ENCODE measurements around the gene BATF2. TPM values are rescaled to one million over a fixed set of nuclear protein-coding genes. Genes with fewer than 3 reads are reported as not detected.
A peak's percentile ranks its signal among the peaks of the same experiment; 100 is the strongest.

BATF2 gene
- polyA plus RNA-seq, 1 donor from 2014 or later = not detected

- Histone ChIP-seq H3K4me2 (ENCODE audit: low read length) (no peak overlapping the region), H3K27me3 (ENCODE audit: insufficient read depth, low read depth, low read length) (no peaks in the 10 kb centered on the region), H3K27ac (ENCODE audit: low read length) (no peak overlapping the region), H2AFZ (ENCODE audit: low read depth, low read length) (no peak overlapping the region), H3K36me3 (ENCODE audit: insufficient read depth, low read length) (no peaks in the 10 kb centered on the region), H3K9me3 (ENCODE audit: low read length) (no peaks in the 10 kb centered on the region), H3K9me2 (ENCODE audit: insufficient read depth, low read length) (no peaks in the 10 kb centered on the region), H4K20me1 (ENCODE audit: insufficient read depth) (no peaks in the 10 kb centered on the region), H3K9ac (ENCODE audit: low read length) (no peak overlapping the region), H3F3A (ENCODE audit: insufficient read depth, low read length, poor library complexity, severe bottlenecking) (no peaks in the 10 kb centered on the region), H3K4me3 (ENCODE audit: low read length) (no peak overlapping the region), H3K79me2 (replicated peaks; ENCODE audit: insufficient read depth, low read length) (peaks cover 4% of the 10 kb centered on the region)
- TF ChIP-seq CTCF (IDR thresholded peaks at IDR 0.05; ENCODE audit: poor library complexity, severe bottlenecking) (no peak), POLR2AphosphoS5 (IDR thresholded peaks at IDR 0.05) (no peak), TAF1 (IDR thresholded peaks at IDR 0.05; ENCODE audit: low read depth) (no peak), EP300 (conservative IDR thresholded peaks at IDR 0.05; ENCODE audit: poor library complexity, severe bottlenecking) (no peak), SMC3 (conservative IDR thresholded peaks at IDR 0.05; ENCODE audit: poor library complexity) (no peak), RAD21 (conservative IDR thresholded peaks at IDR 0.05) (no peak), REST (IDR thresholded peaks at IDR 0.05; ENCODE audit: borderline replicate concordance) (no peak)
These were observed 35.4 kb upstream of the BATF2 start for GRCh38 chr11:65032216-65032615.

- H2AFZ ChIP-seq (ENCODE audit: low read depth, low read length) = peak within 1 kb of the TSS; percentile 42
- H3F3A ChIP-seq (ENCODE audit: insufficient read depth, low read length, poor library complexity, severe bottlenecking) = no peaks in the 10 kb centered on the region
- no peaks in the 10 kb centered on the region for H4K20me1 ChIP-seq (ENCODE audit: insufficient read depth)
- TF ChIP-seq POLR2AphosphoS5 (IDR thresholded peaks at IDR 0.05) (peak; percentile 74), EZH2 (IDR thresholded peaks at IDR 0.05; ENCODE audit: borderline replicate concordance, insufficient read depth, low read length, poor library complexity, severe bottlenecking) (no peak), MXI1 (conservative IDR thresholded peaks at IDR 0.05; ENCODE audit: poor library complexity, severe bottlenecking) (peak; percentile 71), CTCF (IDR thresholded peaks at IDR 0.05; ENCODE audit: poor library complexity, severe bottlenecking) (peak; percentile 80), EP300 (conservative IDR thresholded peaks at IDR 0.05; ENCODE audit: poor library complexity, severe bottlenecking) (peak; percentile 56), REST (IDR thresholded peaks at IDR 0.05; ENCODE audit: borderline replicate concordance) (peak; percentile 70), TAF1 (IDR thresholded peaks at IDR 0.05; ENCODE audit: low read depth) (no peak), SMC3 (conservative IDR thresholded peaks at IDR 0.05; ENCODE audit: poor library complexity) (peak; percentile 56), RAD21 (conservative IDR thresholded peaks at IDR 0.05) (peak; percentile 35)
- peak within 1 kb of the TSS; percentile 79 for H3K9ac ChIP-seq (ENCODE audit: low read length)
- H3K4me3 ChIP-seq (ENCODE audit: low read length) = peak within 1 kb of the TSS; percentile 78
- H3K27me3 ChIP-seq (ENCODE audit: insufficient read depth, low read depth, low read length) = no peaks in the 10 kb centered on the region
- peak within 1 kb of the TSS; percentile 81 for H3K4me2 ChIP-seq (ENCODE audit: low read length)
- H3K36me3 ChIP-seq (ENCODE audit: insufficient read depth, low read length) = no peaks in the 10 kb centered on the region
- H3K79me2 ChIP-seq (replicated peaks; ENCODE audit: insufficient read depth, low read length) = peaks cover 4% of the 10 kb centered on the region
- no peaks in the 10 kb centered on the region for H3K9me2 ChIP-seq (ENCODE audit: insufficient read depth, low read length)
- no peaks in the 10 kb centered on the region for H3K9me3 ChIP-seq (ENCODE audit: low read length)
- peak within 1 kb of the TSS; percentile 86 for H3K27ac ChIP-seq (ENCODE audit: low read length)
These were observed 30.7 kb upstream of the BATF2 start, which contains the start of gene SNX15 for GRCh38 chr11:65027213-65028067. TSS of gene SNX15 (plus strand) at chr11:65027439. CDS start at chr11:65027538, 99 bp downstream.

All from neural cell (in vitro differentiated cells).